HS-5 (cell line): ENCODE results near the gene ALG6.
"Not testable (repeated sequence)": the region's sequence is repeated elsewhere in the genome, so short reads cannot be mapped to it uniquely, and the experiment has no call there.

Source experiments
- DNase-seq: peaks from one replicate; pipeline ENCODE4 v3.0.0-alpha.2; 2012; ENCODE audit warnings: low read depth

ALG6 gene

DNA sequence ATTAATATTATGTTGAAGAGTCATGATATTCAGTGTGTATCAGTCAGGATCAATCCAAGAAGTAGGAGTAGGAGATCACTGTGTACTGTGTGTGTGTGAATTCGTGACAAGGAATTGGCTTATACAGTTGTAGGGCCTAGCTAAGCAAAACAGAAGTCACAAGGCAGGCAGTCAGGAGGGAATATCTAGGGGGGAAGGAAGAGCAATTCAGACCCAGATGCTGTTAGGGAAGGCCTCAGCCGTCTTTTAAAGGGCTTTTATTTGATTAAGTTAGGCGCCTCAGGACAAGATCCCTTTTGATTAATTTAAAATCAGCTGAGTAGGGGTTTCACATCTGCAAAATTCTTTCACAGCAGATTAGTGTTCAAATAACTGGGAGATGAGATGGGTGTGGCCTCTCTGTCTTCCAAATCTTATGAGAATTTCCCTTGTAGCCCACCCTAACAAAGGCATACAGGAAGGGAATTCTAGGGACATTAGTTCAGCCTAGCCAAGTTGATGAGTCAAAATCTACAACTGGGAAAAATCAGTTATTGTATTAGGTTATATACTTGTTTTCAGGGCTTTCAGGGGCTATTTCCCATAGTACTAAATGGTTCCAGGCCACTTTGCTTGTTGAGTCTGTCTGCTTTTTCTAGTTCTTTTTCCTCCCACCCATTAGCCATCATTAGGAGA, 47.4 kb downstream of the ALG6 start:
- DNase-seq = no peak

DNA sequence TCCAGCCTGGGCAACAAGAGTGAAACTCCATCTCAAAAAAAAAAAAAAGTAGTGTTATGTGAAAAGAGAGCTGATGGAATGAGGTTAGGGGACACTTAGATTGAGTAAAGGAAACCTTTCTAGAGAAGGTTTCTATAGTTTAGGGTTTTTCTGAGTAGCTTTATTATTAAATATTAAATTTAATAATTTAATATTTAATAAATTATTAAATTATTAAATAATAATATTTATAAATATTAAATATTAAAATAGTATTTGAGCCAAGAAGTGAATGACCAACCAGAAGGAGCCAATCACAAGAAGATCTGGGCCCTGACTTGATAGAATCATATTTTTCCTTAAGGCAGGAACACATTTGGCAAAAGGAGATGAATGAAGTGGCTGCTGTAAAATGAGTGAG, 50.7 kb downstream of the ALG6 start:
- no peak for DNase-seq

DNA sequence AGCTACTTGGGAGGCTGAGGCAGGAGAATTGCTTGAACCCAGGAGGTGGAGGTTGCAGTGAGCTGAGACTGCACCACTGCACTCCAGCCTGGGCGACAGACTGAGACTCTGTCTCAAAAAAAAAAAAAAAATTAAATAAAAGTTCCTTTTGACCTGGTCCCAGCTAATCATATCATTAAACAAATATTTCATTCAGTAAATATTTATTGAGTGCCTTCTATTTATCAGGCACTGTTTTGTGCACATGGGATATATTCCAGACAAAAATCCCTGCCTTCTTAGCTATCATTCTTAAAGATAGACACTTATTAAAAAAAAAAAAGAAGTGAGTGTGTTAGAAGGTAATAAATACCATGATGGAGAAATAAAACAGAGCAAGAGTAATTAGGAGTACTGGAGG, 53.3 kb downstream of the ALG6 start:
- DNase-seq = not testable (repeated sequence)

DNA sequence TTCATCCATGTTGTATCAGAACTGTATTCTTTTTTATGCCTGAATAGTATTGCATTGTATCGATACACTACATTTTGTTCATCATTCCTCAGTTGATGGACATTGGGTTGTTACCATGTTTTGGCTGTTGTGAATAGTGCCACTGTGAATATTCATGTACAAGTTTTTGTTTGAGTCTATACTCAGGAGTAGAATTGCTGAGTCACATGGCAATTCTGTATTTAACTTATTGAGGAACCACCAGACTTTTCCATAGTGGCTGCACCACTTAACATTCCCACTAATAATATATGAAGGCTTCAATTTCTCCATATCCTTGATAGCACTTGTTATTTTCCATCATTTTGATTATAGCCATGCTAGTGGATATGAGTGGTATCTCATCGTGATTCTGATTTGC, 56.2 kb downstream of the ALG6 start:
- DNase-seq = no peak

DNA sequence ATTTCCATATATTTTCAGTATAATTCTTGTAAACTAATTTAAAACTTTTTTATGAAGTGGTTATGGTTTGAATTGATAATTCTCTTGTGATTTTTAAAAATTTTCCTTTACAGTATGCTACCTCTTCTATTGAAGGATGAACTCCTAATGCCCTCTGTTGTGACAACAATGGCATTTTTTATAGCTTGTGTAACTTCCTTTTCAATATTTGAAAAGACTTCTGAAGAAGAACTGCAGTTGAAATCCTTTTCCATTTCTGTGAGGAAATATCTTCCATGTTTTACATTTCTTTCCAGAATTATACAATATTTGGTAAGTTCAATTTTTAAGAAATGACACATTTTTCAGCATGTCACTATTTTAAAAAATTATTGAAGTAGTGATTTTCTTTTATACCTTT, 61.4 kb downstream of the ALG6 start:
- DNase-seq = no peak

DNA sequence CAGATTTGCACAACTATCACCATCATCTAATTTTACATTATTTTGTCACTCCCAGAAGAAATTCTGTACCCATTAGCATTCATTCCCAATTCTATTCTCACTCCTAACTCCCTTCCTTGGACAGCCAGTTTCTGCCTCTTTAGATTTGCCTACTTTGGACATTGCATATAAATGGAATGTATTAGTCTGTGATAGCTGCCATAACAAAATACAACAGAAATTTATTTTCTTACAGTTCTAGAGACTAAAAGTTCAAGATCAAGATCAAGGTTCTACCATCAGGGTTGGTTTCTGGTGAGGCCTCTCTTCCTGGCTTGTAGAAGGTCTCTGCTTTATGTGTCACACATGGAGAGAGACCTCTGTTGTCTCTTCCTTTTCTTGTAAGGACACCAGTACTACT, 61.9 kb downstream of the ALG6 start:
- DNase-seq = no peak

DNA sequence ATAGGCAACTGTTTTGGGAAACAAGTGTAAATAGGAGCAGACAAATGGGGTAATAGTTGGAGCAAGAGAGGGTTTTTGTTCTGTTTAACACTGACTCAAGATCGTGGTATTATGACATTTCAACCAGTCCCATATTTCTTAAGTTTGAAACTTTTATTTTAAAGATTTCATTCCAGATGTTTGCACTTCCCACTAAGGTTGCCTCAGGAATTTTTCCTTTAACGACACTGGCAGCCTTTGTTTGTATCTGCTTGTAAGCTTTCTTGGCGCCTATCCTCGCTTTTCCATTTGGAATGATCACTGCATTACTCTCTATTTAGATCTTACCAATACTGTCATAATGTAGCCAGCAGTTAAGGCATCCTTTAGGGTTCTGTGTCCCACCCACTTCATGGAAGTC, 67.7 kb downstream of the ALG6 start:
- DNase-seq = no peak

DNA sequence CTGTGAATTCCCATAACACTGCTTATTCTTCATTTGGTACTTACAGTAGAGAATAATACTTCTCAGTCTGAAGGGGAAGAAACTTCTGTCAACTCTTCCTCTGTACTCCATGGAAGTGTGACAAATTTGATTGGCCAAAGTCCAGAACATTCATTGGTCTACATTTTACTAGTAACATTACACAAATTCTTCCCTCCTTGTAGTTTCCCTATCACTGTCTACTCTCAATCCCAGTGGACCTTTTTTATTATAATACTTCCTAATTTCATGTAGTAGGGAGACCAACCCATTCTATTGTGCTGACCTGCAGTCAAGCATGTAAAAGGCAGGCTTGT, 74.7 kb downstream of the ALG6 start:
- no peak for DNase-seq

DNA sequence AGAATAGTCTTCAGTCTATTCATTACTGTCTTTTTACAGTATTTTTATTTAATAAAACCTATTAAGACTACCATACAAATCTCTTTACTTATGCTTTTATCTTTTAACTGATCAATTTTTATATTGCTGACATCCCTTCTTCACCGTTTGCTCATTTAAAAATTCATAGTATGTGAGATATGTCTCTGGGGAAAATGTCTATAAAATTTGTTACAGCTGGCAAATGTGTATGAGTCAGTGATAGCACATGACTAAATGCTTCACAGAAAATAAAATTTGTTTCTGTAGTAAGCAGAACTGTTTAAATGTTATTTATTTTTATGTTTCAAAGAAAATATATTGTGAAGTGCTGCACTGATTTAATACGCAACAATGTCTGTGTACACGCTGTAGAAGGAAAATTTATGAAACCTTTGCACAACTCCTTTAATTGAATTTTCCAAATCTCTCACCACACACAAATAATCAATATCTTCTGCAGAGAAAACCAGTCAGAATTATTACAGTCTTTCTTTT, 81.4 kb downstream of the ALG6 start:
- DNase-seq = peak; percentile 23

DNA sequence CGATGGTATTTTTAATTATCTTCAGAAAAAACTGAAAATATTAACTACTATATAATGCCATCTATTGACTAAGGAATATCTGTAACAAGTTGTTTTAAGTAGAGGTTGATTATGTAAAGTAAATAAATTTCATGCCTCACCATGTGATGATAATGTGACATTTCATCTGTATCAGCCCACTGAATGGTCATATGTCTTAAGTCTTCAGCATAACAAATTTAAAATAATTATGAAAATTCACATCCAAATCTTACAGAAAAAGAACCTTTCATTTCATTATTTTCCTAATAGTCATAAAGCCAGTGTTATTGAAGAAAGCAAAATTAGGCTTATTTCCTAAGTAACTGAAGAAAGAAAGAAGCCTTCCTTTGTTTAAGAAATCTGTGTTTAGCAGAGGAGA, 83.0 kb downstream of the ALG6 start:
- DNase-seq = no peak

DNA sequence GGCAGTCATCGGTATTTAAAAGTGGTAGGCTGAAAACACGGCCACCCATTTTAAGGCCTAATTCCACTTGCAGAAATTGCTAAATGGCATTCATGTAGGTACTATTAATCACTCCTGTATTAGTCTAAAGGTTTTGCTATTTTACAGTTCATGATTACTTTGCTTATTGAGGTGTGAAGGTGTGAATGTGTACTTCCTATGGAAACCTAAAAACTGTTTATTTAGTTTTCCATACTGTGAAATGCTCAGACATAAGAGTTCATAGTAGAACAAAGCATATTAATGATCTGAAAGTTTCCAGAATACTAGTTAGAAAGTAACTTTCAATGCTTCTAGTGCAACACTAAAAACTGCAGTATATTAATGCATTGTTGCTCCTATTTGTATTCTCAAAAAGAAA, 85.8 kb downstream of the ALG6 start:
- DNase-seq = no peak

DNA sequence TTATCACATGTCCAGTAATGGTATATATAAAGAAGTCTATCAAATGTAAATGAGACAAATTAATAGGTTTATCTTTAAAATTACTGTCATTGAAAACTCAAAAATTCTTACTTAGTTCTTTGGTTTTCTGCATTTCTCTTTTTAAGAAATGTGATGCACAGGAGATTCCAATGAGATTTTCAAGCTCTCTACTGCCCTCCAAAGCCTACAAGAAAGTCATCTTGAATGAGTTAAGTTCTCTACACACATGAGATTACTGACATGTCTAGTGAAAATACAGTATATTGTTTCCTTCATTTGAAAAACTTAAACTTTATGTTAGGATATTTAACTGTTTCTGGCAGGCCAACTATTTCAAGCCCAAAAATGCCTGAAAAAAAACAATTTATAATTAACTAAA, 86.8 kb downstream of the ALG6 start:
- DNase-seq = no peak

DNA sequence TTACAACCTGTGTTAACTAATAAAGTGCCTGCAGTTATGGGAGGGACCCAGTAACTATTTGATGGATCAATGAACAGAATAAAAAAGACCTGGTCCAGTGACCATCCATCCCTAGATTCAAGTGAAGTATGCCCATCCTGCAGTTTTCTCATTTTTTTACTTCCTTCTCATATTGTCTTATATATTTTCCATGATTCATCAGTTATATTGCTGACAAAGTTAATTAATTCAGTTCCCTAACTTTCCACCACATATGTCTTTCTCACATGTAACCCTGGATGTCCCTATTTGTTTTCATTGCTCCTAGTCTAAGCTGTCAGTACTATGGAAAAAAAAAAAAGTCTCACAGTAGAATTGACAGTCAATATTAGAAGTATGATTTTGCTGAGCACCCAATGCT, 91.3 kb downstream of the ALG6 start:
- DNase-seq = no peak

DNA sequence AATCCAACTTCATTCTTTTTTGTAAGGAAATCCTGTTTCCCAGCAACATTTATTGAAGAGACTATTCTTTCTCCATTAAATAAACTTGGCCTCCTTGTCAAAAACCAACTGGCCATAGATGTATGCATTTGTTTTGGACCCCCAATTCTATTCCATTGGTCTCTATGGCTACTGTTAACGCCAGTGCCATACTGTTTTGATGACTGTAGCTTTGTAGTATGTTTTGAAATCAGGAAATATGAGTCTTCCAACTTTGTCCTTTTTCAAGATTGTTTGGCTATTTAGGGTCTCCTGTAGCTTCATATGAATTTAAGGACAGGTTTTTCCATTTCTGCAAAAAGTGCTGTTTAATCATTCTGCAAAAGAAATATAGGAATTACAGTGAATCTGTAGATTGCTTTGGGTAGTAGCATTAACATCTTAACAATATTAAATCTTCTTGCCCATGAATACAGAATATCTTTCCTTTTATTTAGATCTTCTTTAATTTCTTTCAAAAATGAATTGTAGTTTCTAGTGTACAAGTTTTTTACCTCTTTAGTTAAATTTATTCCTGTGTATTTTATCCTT, 94.3 kb downstream of the ALG6 start:
- no peak for DNase-seq

DNA sequence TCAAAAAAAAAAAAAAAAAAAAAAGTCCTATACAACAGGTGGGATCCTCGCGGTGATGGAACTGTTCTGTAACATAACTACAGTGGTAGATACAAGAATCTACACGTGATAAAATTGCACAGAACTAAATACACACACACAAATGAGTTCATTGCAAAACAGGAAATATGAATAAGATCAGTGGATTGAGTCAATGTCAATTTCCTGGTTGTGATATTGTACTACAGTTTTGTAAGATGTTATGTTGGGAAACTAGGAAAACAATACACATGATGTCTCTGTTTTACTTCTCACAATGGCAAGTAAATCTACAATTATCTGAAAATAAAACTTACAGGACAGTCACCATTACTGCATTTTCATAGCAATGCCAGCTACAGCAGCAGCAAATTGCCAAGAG, 95.8 kb downstream of the ALG6 start:
- peak; percentile 49 for DNase-seq

DNA sequence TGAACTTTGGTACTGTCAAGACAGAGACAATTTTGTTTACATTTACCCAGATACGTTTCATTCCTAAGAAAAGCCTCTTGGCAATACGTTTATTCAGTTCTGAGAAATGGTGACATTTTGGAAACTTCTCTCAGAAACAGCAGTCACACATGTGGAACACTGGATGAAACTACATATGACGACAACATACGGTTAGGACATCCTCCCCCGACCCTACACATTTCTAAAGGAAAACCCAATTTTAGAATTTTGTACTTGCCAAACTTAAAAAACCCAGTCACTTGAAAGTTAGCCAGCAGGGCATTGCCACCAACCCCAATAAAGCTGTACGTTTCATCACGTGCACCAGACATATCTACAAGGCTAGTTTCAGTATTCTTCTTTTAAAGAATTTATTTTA, 98.8 kb downstream of the ALG6 start:
- DNase-seq = no peak

DNA sequence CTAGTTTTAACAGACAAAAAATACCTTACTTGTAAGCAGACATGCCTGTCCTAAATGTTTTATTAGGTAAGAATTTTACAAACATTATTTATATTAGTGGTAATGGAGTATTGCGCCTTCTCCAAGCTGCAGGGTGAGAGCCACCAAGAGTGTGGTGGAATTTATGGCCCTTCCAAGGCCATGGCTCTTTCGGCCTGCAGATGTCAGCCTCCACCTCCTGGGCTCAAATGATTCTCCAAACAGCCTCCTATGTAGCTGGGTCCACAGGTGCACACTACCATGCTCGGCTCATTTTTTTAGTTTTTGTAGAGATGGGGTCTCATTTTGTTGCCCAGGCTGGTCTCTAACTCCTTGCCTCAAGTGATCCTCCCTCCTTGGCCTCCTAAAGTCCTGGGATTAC, 99.3 kb downstream of the ALG6 start:
- DNase-seq = no peak

DNA sequence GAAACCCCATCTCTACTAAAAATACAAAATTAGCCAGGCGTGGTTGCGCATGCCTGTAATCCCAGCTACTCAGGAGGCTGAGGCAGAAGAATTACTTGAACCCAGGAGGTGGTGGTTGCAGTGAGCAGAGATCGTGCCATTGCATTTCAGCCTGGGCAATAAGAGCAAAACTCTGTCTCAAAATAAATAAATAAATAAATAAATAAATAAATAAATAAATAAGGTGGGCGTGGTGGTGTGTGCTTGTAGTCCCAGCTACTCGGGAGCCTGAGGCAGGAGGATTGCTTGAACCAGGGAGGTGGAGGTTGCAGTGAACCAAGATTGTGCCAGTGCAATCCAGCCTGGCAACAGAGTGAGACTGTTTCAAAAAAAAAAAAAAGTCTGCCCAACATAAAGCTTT, 101.3 kb downstream of the ALG6 start:
- DNase-seq = not testable (repeated sequence)

DNA sequence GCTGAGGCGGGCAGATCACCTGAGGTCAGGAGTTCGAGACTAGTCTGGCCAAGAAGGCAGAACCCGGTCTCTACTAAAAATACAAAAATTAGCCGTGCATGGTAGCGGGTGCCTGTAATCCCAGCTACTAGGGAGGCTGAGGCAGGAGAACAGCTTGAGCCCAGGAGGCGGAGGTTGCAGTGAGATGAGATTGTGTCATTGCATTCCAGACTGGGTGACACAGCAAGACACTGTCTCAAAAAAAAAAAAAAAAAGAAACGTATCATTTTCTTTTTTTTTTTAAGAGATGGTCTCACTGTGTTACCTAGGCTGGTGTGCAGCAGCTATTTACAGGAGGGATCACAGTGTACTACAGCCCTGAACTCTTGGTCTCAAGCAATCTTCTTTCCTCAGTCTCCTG, 108.3 kb downstream of the ALG6 start:
- peak; percentile 4 for DNase-seq

DNA sequence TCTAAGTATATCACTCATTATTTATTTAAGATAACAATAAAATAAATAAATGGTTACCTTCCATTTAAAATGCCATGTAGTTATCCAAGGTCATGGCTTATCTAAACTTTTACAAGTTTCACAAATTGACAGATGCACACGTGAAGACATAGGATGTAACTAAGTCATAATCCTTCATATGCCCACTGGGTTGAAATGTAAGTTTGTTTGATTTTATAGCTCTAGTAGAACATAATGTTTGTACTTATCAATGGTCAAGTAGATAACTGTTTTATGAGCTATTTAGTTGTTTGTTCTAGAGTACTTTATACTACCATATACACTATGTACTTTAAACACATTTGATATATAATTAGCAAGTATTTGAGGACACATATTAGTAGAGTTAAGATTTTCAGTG, 112.6 kb downstream of the ALG6 start:
- DNase-seq = no peak

DNA sequence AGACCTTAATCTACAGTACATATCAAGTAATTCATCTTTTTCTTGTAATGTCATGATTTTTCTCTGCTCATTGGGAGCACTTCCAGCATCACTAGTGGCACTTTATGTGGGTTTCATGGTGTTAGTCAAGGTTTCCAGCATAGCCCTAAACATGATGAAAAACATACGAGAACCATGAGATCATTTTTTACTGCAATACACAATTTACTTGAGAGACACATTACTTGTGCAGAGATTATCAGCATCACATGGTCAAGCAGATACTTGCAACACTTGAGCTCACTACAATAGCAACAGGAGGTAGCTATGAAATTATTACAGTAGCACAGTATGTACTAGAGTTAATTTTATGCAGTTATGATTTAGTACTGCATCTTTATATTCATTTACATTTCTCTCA, 119.2 kb downstream of the ALG6 start:
- DNase-seq = no peak

DNA sequence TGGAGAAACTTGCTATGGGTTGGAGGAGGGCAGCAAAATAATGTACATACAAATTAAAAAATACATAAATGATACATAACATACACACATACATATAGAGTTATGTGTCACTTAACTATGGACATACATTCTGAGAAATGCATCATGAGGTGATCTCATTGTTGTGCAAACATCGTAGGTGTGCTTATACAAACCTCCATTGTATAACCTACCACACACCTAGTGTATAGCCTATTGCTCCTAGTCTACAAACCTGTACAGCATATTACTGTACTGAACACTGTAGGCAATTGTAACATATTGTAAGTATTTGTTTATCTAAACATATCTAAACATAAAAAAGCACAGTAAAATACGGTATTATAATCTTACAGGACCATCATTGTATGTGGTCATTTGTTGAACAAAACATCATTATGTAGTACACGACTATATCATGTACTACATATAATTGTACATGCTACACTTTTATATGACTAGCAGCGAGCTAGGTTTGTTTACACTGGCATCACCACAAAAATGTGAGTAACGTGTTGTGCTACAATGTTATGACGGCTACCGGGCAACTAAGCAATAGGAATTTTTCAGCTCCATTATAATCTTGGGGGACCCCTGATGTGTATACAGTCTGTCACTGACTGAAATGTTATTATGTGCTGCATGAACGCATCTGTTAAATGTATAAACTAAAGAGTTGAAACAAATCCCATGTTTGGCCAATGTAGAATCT, 120.1 kb downstream of the ALG6 start:
- DNase-seq = no peak
